H9 (cell line): ENCODE measurements around the gene HHAT. TPM values are rescaled to one million over a fixed set of nuclear protein-coding genes. Genes with fewer than 3 reads are reported as not detected.

ENCODE experiments used
- DNase-seq: peaks from one replicate; pipeline ENCODE4 v3.0.0-alpha.2; 2017
- H2AFZ ChIP-seq: one replicate; pipeline ENCODE4 v1.6.1; 2013; ENCODE audit warnings: mild to moderate bottlenecking, low read length, control low read depth, moderate library complexity
- H2AK5ac ChIP-seq: 2 replicates; pipeline ENCODE4 v1.6.1; 2013; ENCODE audit warnings: low read length, control low read depth, mixed read lengths; ENCODE audit not compliant: insufficient read length
- H2BK120ac ChIP-seq: one replicate; pipeline ENCODE4 v1.6.1; 2013; ENCODE audit warnings: low read depth, mild to moderate bottlenecking, low read length, control low read depth, inconsistent platforms; ENCODE audit not compliant: poor library complexity, severe bottlenecking
- H2BK12ac ChIP-seq: 2 replicates; pipeline ENCODE4 v1.6.1; 2013; ENCODE audit warnings: low read length, control low read depth, mixed read lengths, low read depth; ENCODE audit not compliant: insufficient read length
- H2BK15ac ChIP-seq: 2 replicates; pipeline ENCODE4 v1.6.1; 2013; ENCODE audit warnings: low read depth, low read length, control low read depth
- H2BK20ac ChIP-seq: one replicate; pipeline ENCODE4 v1.6.1; 2013; ENCODE audit warnings: low read depth, mild to moderate bottlenecking, low read length, control low read depth, inconsistent platforms; ENCODE audit not compliant: poor library complexity, severe bottlenecking
- H2BK5ac ChIP-seq: 2 replicates; pipeline ENCODE4 v1.6.1; 2013; ENCODE audit warnings: low read length, control low read depth, mixed read lengths; ENCODE audit not compliant: insufficient read length
- H3K14ac ChIP-seq: 2 replicates; pipeline ENCODE4 v1.6.1; 2013; ENCODE audit warnings: low read length, control low read depth; ENCODE audit not compliant: insufficient read depth
- H3K18ac ChIP-seq: 2 replicates; pipeline ENCODE4 v1.6.1; 2013; ENCODE audit warnings: low read depth, mild to moderate bottlenecking, mixed read lengths, low read length, control low read depth; ENCODE audit not compliant: insufficient read length
- H3K23ac ChIP-seq: 2 replicates; pipeline ENCODE4 v1.6.1; 2013; ENCODE audit warnings: low read length, control low read depth, mixed read lengths, low read depth; ENCODE audit not compliant: insufficient read length
- H3K23me2 ChIP-seq: 2 replicates; pipeline ENCODE4 v1.6.1; 2013; ENCODE audit warnings: low read depth, mild to moderate bottlenecking, mixed read lengths, low read length, control low read depth; ENCODE audit not compliant: insufficient read length, poor library complexity, severe bottlenecking
- H3K27ac ChIP-seq: 2 replicates; pipeline ENCODE4 v1.5.1; 2013; ENCODE audit warnings: low read length, control low read depth, mixed read lengths, low read depth; ENCODE audit not compliant: insufficient read length
- H3K27me3 ChIP-seq: 2 replicates; pipeline ENCODE4 v1.6.1; 2013; ENCODE audit warnings: low read length, control low read depth, inconsistent platforms; ENCODE audit not compliant: insufficient read depth
- H3K4ac ChIP-seq: 2 replicates; pipeline ENCODE4 v1.6.1; 2013; ENCODE audit warnings: low read depth, mild to moderate bottlenecking, control low read depth, inconsistent platforms, low read length, moderate library complexity
- H3K4me1 ChIP-seq: 2 replicates; pipeline ENCODE4 v1.6.1; 2013; ENCODE audit warnings: low read length, control low read depth, inconsistent platforms; ENCODE audit not compliant: insufficient read depth
- H3K4me2 ChIP-seq: 2 replicates; pipeline ENCODE4 v1.6.1; 2013; ENCODE audit warnings: low read length, control low read depth, mixed read lengths; ENCODE audit not compliant: insufficient read length, insufficient read depth
- H3K56ac ChIP-seq: 2 replicates; pipeline ENCODE4 v1.6.1; 2013; ENCODE audit warnings: low read depth, mild to moderate bottlenecking, mixed read lengths, low read length, control low read depth; ENCODE audit not compliant: insufficient read length
- H3K79me1 ChIP-seq: 2 replicates; pipeline ENCODE4 v1.6.1; 2013; ENCODE audit warnings: low read depth, mild to moderate bottlenecking, moderate library complexity, low read length, control low read depth, inconsistent platforms; ENCODE audit not compliant: insufficient read depth, poor library complexity, severe bottlenecking
- H3K79me2 ChIP-seq: 2 replicates; pipeline ENCODE4 v1.6.1; 2013; ENCODE audit warnings: low read length, control low read depth, inconsistent platforms; ENCODE audit not compliant: insufficient read depth
- H3K9ac ChIP-seq: 2 replicates; pipeline ENCODE4 v1.6.1; 2013; ENCODE audit warnings: low read length, control low read depth, mixed read lengths; ENCODE audit not compliant: insufficient read length; ENCODE audit errors: extremely low read depth
- H3K9me3 ChIP-seq: one replicate; pipeline ENCODE4 v1.6.1; 2013; ENCODE audit warnings: low read depth, low read length, inconsistent platforms; ENCODE audit not compliant: control insufficient read depth
- H3T11ph ChIP-seq: one replicate; pipeline ENCODE4 v1.6.1; 2013; ENCODE audit warnings: mild to moderate bottlenecking, low read length, control low read depth, inconsistent platforms
- H4K20me1 ChIP-seq: one replicate; pipeline ENCODE4 v1.6.1; 2013; ENCODE audit not compliant: control insufficient read depth, insufficient read length, insufficient read depth
- H4K5ac ChIP-seq: 2 replicates; pipeline ENCODE4 v1.6.1; 2013; ENCODE audit warnings: low read depth, mild to moderate bottlenecking, mixed read lengths, low read length, control low read depth; ENCODE audit not compliant: insufficient read length
- H4K8ac ChIP-seq: replicated peaks from 2 replicates; pipeline ENCODE4 v1.6.1; 2013; ENCODE audit warnings: low read length, control low read depth, mixed read lengths, low read depth; ENCODE audit not compliant: insufficient read length
- H4K91ac ChIP-seq: 2 replicates; pipeline ENCODE4 v1.6.1; 2013; ENCODE audit warnings: low read depth, mild to moderate bottlenecking, moderate library complexity, mixed read lengths, low read length, control low read depth; ENCODE audit not compliant: insufficient read length
- H3K27ac Mint-ChIP-seq, 3 experiments: 2 replicates in 2 of 3; 3 replicates in 1 of 3; pipeline ENCODE4 v1.8.0; 2020 to 2021; ENCODE audit warnings: mixed read lengths in 3 of 3, mild to moderate bottlenecking in 1 of 3, moderate library complexity in 1 of 3
- H3K27me3 Mint-ChIP-seq: 2 replicates; pipeline ENCODE4 v1.8.0; 2021; ENCODE audit warnings: low read depth, mild to moderate bottlenecking, moderate library complexity, mixed read lengths
- H3K36me3 Mint-ChIP-seq, 3 experiments: 2 replicates in 2 of 3; 3 replicates in 1 of 3; pipeline ENCODE4 v1.8.0; 2020 to 2021; ENCODE audit warnings: low read depth in 3 of 3, mixed read lengths in 3 of 3; ENCODE audit not compliant: insufficient read depth in 1 of 3
- H3K4me1 Mint-ChIP-seq, 2 experiments: 2 replicates each; pipeline ENCODE4 v1.8.0; 2020; ENCODE audit warnings: mixed read lengths in 2 of 2
- H3K4me3 Mint-ChIP-seq, 2 experiments: 2 replicates in 1 of 2; 3 replicates in 1 of 2; pipeline ENCODE4 v1.8.0; 2020 to 2021; ENCODE audit warnings: mild to moderate bottlenecking in 2 of 2, mixed read lengths in 2 of 2, moderate library complexity in 1 of 2
- H3K9me3 Mint-ChIP-seq, 2 experiments: 2 replicates in 1 of 2; 3 replicates in 1 of 2; pipeline ENCODE4 v1.8.0; 2020; ENCODE audit warnings: mild to moderate bottlenecking in 2 of 2, mixed read lengths in 2 of 2, moderate library complexity in 1 of 2
- WGBS: extraction: QIAGEN DNeasy Blood & Tissue Kit; methylation state at CpG from one replicate; pipeline ENCODE4 v1.1.7; 2013; ENCODE audit warnings: missing lambda C conversion rate, low lambda C conversion rate, mixed read lengths; ENCODE audit not compliant: insufficient read length; ENCODE audit errors: extremely low coverage; 5-methylcytosine and 5-hydroxymethylcytosine counted together
- total RNA-seq: library from RNA; stranded (reverse); gene quantifications from 2 replicates; pipeline ENCODE4 v1.2.1, GENCODE V29; 2021
- TF ChIP-seq, protein P1 (sequence below): fragments of 200-600 bp; sonication (generic); conservative IDR thresholded peaks from 3 replicates; pipeline ENCODE4 v1.8.0; 2021; ENCODE audit warnings: antibody characterized with exemption, mild to moderate bottlenecking

The HHAT gene
- total RNA-seq, 1 experiment from 2014 or later = 0.48 TPM

DNA sequence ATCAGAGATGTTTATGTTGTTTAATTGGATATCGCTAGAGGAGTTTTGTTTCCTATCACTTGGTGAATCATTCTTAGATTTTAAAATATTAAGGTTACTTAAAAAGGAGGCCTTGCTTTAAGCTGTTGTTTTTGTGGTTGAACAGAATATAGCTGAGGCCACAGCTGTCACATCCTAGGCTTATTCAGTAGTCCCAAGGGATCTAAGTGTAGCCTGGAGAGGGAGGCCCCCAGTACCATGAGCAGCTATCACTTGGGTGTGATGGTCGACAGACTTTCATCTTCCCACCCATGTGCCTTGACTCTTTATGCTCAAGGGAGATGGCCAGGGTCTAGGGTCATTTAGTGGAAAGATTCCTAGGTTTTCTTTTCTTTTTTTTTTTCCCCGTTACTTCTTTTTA is 278.7 kb downstream of the HHAT start:
- no CpG with 5 or more reads among the region's 3 CpGs for WGBS
- Histone ChIP-seq H2BK15ac (no peak overlapping the region), H3K23ac (no peak overlapping the region), H3K23me2 (no peaks in the 10 kb centered on the region), H2BK120ac (no peak overlapping the region), H4K8ac (no peak overlapping the region), H2AK5ac (no peak overlapping the region), H2BK12ac (no peak overlapping the region), H3K56ac (no peak overlapping the region), H3K79me1 (no peaks in the 10 kb centered on the region), H3T11ph (no peak overlapping the region), H3K79me2 (no peaks in the 10 kb centered on the region), H4K20me1 (no peaks in the 10 kb centered on the region), H3K14ac (no peak overlapping the region), H4K5ac (no peak overlapping the region), H3K18ac (no peak overlapping the region), H3K4ac (no peak overlapping the region), H3K9ac (no peak overlapping the region), H3K4me1 (no peaks in the 10 kb centered on the region), H3K4me2 (no peak overlapping the region), H2BK20ac (no peak overlapping the region), H2BK5ac (no peak overlapping the region), H3K27ac (no peak overlapping the region), H2AFZ (no peak overlapping the region), H3K9me3 (no peaks in the 10 kb centered on the region), H4K91ac (no peak overlapping the region), H3K27me3 (no peaks in the 10 kb centered on the region)
- Mint-ChIP-seq H3K27ac (no peak overlapping the region), H3K4me3 (no peak overlapping the region), H3K4me1 (0 out of 4 replicates have a peak, but pooled peaks cover 0 to under 1% of the 10 kb centered on the region in 2 experiments), H3K9me3 (no peaks in the 10 kb centered on the region), H3K36me3 (no peaks in the 10 kb centered on the region), H3K27me3 (peaks cover 3% of the 10 kb centered on the region; the same call in 1 of the 2 replicates)
- TF ChIP-seq, protein P1, sequence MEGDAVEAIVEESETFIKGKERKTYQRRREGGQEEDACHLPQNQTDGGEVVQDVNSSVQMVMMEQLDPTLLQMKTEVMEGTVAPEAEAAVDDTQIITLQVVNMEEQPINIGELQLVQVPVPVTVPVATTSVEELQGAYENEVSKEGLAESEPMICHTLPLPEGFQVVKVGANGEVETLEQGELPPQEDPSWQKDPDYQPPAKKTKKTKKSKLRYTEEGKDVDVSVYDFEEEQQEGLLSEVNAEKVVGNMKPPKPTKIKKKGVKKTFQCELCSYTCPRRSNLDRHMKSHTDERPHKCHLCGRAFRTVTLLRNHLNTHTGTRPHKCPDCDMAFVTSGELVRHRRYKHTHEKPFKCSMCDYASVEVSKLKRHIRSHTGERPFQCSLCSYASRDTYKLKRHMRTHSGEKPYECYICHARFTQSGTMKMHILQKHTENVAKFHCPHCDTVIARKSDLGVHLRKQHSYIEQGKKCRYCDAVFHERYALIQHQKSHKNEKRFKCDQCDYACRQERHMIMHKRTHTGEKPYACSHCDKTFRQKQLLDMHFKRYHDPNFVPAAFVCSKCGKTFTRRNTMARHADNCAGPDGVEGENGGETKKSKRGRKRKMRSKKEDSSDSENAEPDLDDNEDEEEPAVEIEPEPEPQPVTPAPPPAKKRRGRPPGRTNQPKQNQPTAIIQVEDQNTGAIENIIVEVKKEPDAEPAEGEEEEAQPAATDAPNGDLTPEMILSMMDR = no peak
- no peak for DNase-seq
